Subcutaneous adipose tissue (tissue), 4 donors: ENCODE measurements around the gene SH3PXD2A. TPM values are rescaled to one million over a fixed set of nuclear protein-coding genes. Genes with fewer than 3 reads are reported as not detected.

Experiments used
- CTCF ChIP-seq: fragments of 450-650 bp; IDR thresholded peaks from one replicate; pipeline ENCODE4 v1.5.1; 2016; ENCODE audit warnings: low read depth, mild to moderate bottlenecking, control low read depth, antibody characterized with exemption, moderate library complexity
- total RNA-seq, 4 donors: library from RNA; depleted of rRNA; stranded (reverse); fragments of >200 nt; gene quantifications; one replicate each; pipeline ENCODE4 v1.1.0, GENCODE V29; 2016

The SH3PXD2A gene
- total RNA-seq, 4 donors from 2014 or later = 13.0 to 23.6 (median 18.7) TPM

DNA sequence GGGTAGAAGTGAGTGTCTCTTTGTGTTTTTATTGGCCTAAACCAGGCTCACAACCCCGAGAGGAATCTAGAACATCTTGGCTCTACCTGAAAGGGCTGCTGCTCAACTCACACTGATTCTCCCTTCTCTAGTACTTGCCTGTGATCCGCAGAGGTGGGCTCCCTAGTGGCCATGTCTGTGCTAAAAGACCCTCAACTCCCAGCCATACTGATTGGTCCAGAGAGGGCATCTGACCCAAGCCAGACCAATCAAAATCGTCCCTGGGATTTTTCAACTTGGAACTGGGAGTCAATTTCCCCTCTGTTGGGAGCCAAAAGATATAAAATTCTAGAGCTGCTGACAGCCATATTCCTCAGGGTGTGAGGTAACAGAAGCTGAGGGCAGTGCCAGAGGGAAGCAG, 55.3 kb downstream of the SH3PXD2A start:
- TF ChIP-seq CTCF = no peak

DNA sequence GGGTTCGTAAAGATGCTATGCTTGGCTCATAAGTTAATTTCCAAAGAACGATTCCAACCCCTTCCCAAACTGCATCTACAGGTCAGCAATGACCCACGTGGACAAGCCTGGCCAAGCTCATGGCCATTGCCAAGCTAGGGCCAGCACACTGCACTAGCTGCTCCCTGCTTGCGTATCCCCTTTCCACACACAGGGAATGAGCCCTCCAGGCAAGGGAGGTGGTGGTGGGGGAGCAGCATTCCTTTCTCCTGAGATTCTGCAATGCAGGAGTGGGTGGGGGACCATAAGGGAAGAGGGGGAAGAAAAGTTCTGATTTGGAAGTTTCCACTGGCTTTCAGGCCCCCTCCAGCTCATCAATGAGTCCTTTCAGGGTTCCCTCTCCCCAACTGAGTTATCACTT, 56.0 kb downstream of the SH3PXD2A start:
- TF ChIP-seq CTCF = no peak

GRCh38 chr10:103798511-103798910, 56.9 kb downstream of the SH3PXD2A start:
- TF ChIP-seq CTCF = no peak

- TF ChIP-seq CTCF = no peak
Measured at GRCh38 chr10:103797857-103798256, 57.5 kb downstream of the SH3PXD2A start.

GRCh38 chr10:103795634-103796270, 59.6 kb downstream of the SH3PXD2A start:
- TF ChIP-seq CTCF = no peak

- no peak for TF ChIP-seq CTCF
Measured at GRCh38 chr10:103794996-103795395, 60.4 kb downstream of the SH3PXD2A start.

GRCh38 chr10:103793920-103794883, 61.2 kb downstream of the SH3PXD2A start:
- no peak for TF ChIP-seq CTCF
